ENCODE results near the gene TRIM58. TPM values are rescaled to one million over a fixed set of nuclear protein-coding genes. Genes with fewer than 3 reads are reported as not detected.

Gene TRIM58
- polyA plus RNA-seq, 1 donor, result 2.1 TPM

- H3K9me3 ChIP-seq (ENCODE audit: control insufficient read depth, low read depth, low read length), result no peaks in the 10 kb centered on the region
- no peak overlapping the region for H3K4me3 ChIP-seq (ENCODE audit: low read length)
- 20% methylated on average over 1 of the region's 12 CpGs for WGBS (ENCODE audit: insufficient coverage, low lambda C conversion rate)
- DNase-seq, result no peak
- no peaks in the 10 kb centered on the region for H3K4me1 ChIP-seq (ENCODE audit: control insufficient read depth, insufficient read depth, low read length)
- no peaks in the 10 kb centered on the region for H3K27me3 ChIP-seq (ENCODE audit: control insufficient read depth, insufficient read depth, low read length)
- H3K27ac ChIP-seq (ENCODE audit: low read length), result no peak overlapping the region
- no peaks in the 10 kb centered on the region for H3K36me3 ChIP-seq (ENCODE audit: control insufficient read depth, insufficient read depth, low read length)
Measured at GRCh38 chr1:247845011-247845692, 11.8 kb upstream of the TRIM58 start.

- no peaks in the 10 kb centered on the region for H3K27me3 ChIP-seq (ENCODE audit: control insufficient read depth, insufficient read depth, low read length)
- H3K4me3 ChIP-seq (ENCODE audit: low read length), result no peak overlapping the region
- H3K4me1 ChIP-seq (ENCODE audit: control insufficient read depth, insufficient read depth, low read length), result no peaks in the 10 kb centered on the region
- H3K36me3 ChIP-seq (ENCODE audit: control insufficient read depth, insufficient read depth, low read length), result no peaks in the 10 kb centered on the region
- no peaks in the 10 kb centered on the region for H3K9me3 ChIP-seq (ENCODE audit: control insufficient read depth, low read depth, low read length)
- WGBS (ENCODE audit: insufficient coverage, low lambda C conversion rate), result 53% methylated on average over 2 of the region's 5 CpGs
- H3K27ac ChIP-seq (ENCODE audit: low read length), result no peak overlapping the region
- no peak for DNase-seq
Measured at GRCh38 chr1:247845693-247846017, 11.3 kb upstream of the TRIM58 start.

- Histone ChIP-seq H3K27ac (ENCODE audit: low read length) (no peak overlapping the region), H3K9me3 (ENCODE audit: control insufficient read depth, low read depth, low read length) (no peaks in the 10 kb centered on the region), H3K4me3 (ENCODE audit: low read length) (no peak overlapping the region), H3K27me3 (ENCODE audit: control insufficient read depth, insufficient read depth, low read length) (no peaks in the 10 kb centered on the region), H3K36me3 (ENCODE audit: control insufficient read depth, insufficient read depth, low read length) (no peaks in the 10 kb centered on the region), H3K4me1 (ENCODE audit: control insufficient read depth, insufficient read depth, low read length) (no peaks in the 10 kb centered on the region)
- WGBS (ENCODE audit: insufficient coverage, low lambda C conversion rate), result 90% methylated on average over 3 of the region's 7 CpGs
- DNase-seq, result no peak
Measured at GRCh38 chr1:247848346-247848745, 8.6 kb upstream of the TRIM58 start.

- DNase-seq, result no peak
- Histone ChIP-seq H3K27me3 (ENCODE audit: control insufficient read depth, insufficient read depth, low read length) (no peaks in the 10 kb centered on the region), H3K4me3 (ENCODE audit: low read length) (no peak overlapping the region), H3K4me1 (ENCODE audit: control insufficient read depth, insufficient read depth, low read length) (no peaks in the 10 kb centered on the region), H3K36me3 (ENCODE audit: control insufficient read depth, insufficient read depth, low read length) (no peaks in the 10 kb centered on the region), H3K9me3 (ENCODE audit: control insufficient read depth, low read depth, low read length) (no peaks in the 10 kb centered on the region), H3K27ac (ENCODE audit: low read length) (no peak overlapping the region)
- 100% methylated on average over 1 of the region's 1 CpG for WGBS (ENCODE audit: insufficient coverage, low lambda C conversion rate)
Measured at GRCh38 chr1:247849616-247850015, 7.4 kb upstream of the TRIM58 start.

- Histone ChIP-seq H3K27ac (ENCODE audit: low read length) (no peak overlapping the region), H3K4me1 (ENCODE audit: control insufficient read depth, insufficient read depth, low read length) (no peaks in the 10 kb centered on the region), H3K27me3 (ENCODE audit: control insufficient read depth, insufficient read depth, low read length) (peaks cover 13% of the 10 kb centered on the region), H3K9me3 (ENCODE audit: control insufficient read depth, low read depth, low read length) (no peaks in the 10 kb centered on the region), H3K36me3 (ENCODE audit: control insufficient read depth, insufficient read depth, low read length) (no peaks in the 10 kb centered on the region), H3K4me3 (ENCODE audit: low read length) (no peak overlapping the region)
- DNase-seq, result no peak
- WGBS (ENCODE audit: insufficient coverage, low lambda C conversion rate), result 97% methylated on average over 6 of the region's 14 CpGs
Measured at GRCh38 chr1:247854899-247855545, 2.0 kb upstream of the TRIM58 start.

GRCh38 chr1:247855911-247856310 lies 1.1 kb upstream of the TRIM58 start:
- Histone ChIP-seq H3K36me3 (ENCODE audit: control insufficient read depth, insufficient read depth, low read length) (no peaks in the 10 kb centered on the region), H3K27me3 (ENCODE audit: control insufficient read depth, insufficient read depth, low read length) (peaks cover 13% of the 10 kb centered on the region), H3K4me1 (ENCODE audit: control insufficient read depth, insufficient read depth, low read length) (no peaks in the 10 kb centered on the region), H3K9me3 (ENCODE audit: control insufficient read depth, low read depth, low read length) (no peaks in the 10 kb centered on the region), H3K4me3 (ENCODE audit: low read length) (no peak overlapping the region), H3K27ac (ENCODE audit: low read length) (no peak overlapping the region)
- no peak for DNase-seq
- 94% methylated on average over 2 of the region's 4 CpGs for WGBS (ENCODE audit: insufficient coverage, low lambda C conversion rate)

- H3K36me3 ChIP-seq (ENCODE audit: control insufficient read depth, insufficient read depth, low read length), result no peaks in the 10 kb centered on the region
- H3K27ac ChIP-seq (ENCODE audit: low read length), result no peak overlapping the region
- peaks cover 13% of the 10 kb centered on the region for H3K27me3 ChIP-seq (ENCODE audit: control insufficient read depth, insufficient read depth, low read length)
- DNase-seq, result no peak
- 40% methylated on average over 3 of the region's 15 CpGs for WGBS (ENCODE audit: insufficient coverage, low lambda C conversion rate)
- H3K4me3 ChIP-seq (ENCODE audit: low read length), result no peak overlapping the region
- H3K9me3 ChIP-seq (ENCODE audit: control insufficient read depth, low read depth, low read length), result no peaks in the 10 kb centered on the region
- no peaks in the 10 kb centered on the region for H3K4me1 ChIP-seq (ENCODE audit: control insufficient read depth, insufficient read depth, low read length)
Measured at GRCh38 chr1:247857985-247858619, 1.1 kb downstream of the TRIM58 start.

- H3K27ac ChIP-seq (ENCODE audit: low read length), result no peak overlapping the region
- no CpG with 5 or more reads among the region's 4 CpGs for WGBS (ENCODE audit: insufficient coverage, low lambda C conversion rate)
- no peak overlapping the region for H3K4me3 ChIP-seq (ENCODE audit: low read length)
- H3K4me1 ChIP-seq (ENCODE audit: control insufficient read depth, insufficient read depth, low read length), result no peaks in the 10 kb centered on the region
- no peak for DNase-seq
- H3K9me3 ChIP-seq (ENCODE audit: control insufficient read depth, low read depth, low read length), result peaks cover 4% of the 10 kb centered on the region
- H3K36me3 ChIP-seq (ENCODE audit: control insufficient read depth, insufficient read depth, low read length), result no peaks in the 10 kb centered on the region
- peaks cover 8% of the 10 kb centered on the region for H3K27me3 ChIP-seq (ENCODE audit: control insufficient read depth, insufficient read depth, low read length)
Measured at GRCh38 chr1:247862756-247863155, 5.8 kb downstream of the TRIM58 start.

GRCh38 chr1:247864644-247865043 lies 7.7 kb downstream of the TRIM58 start:
- no peaks in the 10 kb centered on the region for H3K4me1 ChIP-seq (ENCODE audit: control insufficient read depth, insufficient read depth, low read length)
- no peak overlapping the region for H3K27ac ChIP-seq (ENCODE audit: low read length)
- peaks cover 4% of the 10 kb centered on the region for H3K9me3 ChIP-seq (ENCODE audit: control insufficient read depth, low read depth, low read length)
- H3K36me3 ChIP-seq (ENCODE audit: control insufficient read depth, insufficient read depth, low read length), result no peaks in the 10 kb centered on the region
- H3K27me3 ChIP-seq (ENCODE audit: control insufficient read depth, insufficient read depth, low read length), result no peaks in the 10 kb centered on the region
- H3K4me3 ChIP-seq (ENCODE audit: low read length), result no peak overlapping the region
- WGBS (ENCODE audit: insufficient coverage, low lambda C conversion rate), result no CpG with 5 or more reads among the region's 17 CpGs
- no peak for DNase-seq

GRCh38 chr1:247865416-247865815 lies 8.4 kb downstream of the TRIM58 start:
- Histone ChIP-seq H3K4me3 (ENCODE audit: low read length) (no peak overlapping the region), H3K27me3 (ENCODE audit: control insufficient read depth, insufficient read depth, low read length) (no peaks in the 10 kb centered on the region), H3K36me3 (ENCODE audit: control insufficient read depth, insufficient read depth, low read length) (no peaks in the 10 kb centered on the region), H3K4me1 (ENCODE audit: control insufficient read depth, insufficient read depth, low read length) (no peaks in the 10 kb centered on the region), H3K27ac (ENCODE audit: low read length) (no peak overlapping the region), H3K9me3 (ENCODE audit: control insufficient read depth, low read depth, low read length) (peaks cover 7% of the 10 kb centered on the region)
- 50% methylated on average over 1 of the region's 6 CpGs for WGBS (ENCODE audit: insufficient coverage, low lambda C conversion rate)
- no peak for DNase-seq

Data from large intestine (tissue), 3 donors.